ENCODE data around the gene PDXK. TPM values are rescaled to one million over a fixed set of nuclear protein-coding genes. Genes with fewer than 3 reads are reported as not detected.

Gene PDXK
- total and polyA plus RNA-seq, 9 of the 15 experiments (the other 6 are each of a cell fraction or from before 2014, with no cell fraction given), result 5.6 to 162 (median 76.5) TPM

- no peak for TF ChIP-seq SMAD1 (IDR thresholded peaks at IDR 0.05; ENCODE audit: low read depth, low read length, partially characterized antibody)
- TF ChIP-seq DPF2 (IDR thresholded peaks at IDR 0.05), result 0 out of 2 replicates have a peak, but pooled peaks have one; percentile 10
- TF ChIP-seq CREB1 (IDR thresholded peaks at IDR 0.05), result no peak
- TF ChIP-seq CREB1 (CRISPR knock-in tag; IDR thresholded peaks at IDR 0.05), result peak; percentile 44; the same call in 1 of the 2 replicates
- TF ChIP-seq ZFX (CRISPR knock-in tag; IDR thresholded peaks at IDR 0.05), result peak; percentile 59
- peak; percentile 16; the same call in 1 of the 2 replicates for TF ChIP-seq KAT7 (CRISPR knock-in tag; IDR thresholded peaks at IDR 0.05; ENCODE audit: borderline replicate concordance)
- TF ChIP-seq E2F3 (CRISPR knock-in tag; IDR thresholded peaks at IDR 0.05), result peak; percentile 56; the same call in 1 of the 2 replicates
- no peak for TF ChIP-seq SREBF2 (CRISPR knock-in tag; IDR thresholded peaks at IDR 0.05)
- no peak for TF ChIP-seq SRSF7 (optimal IDR thresholded peaks at IDR 0.05; ENCODE audit: low read depth, low read length)
- no peak for TF ChIP-seq STAT5A (IDR thresholded peaks at IDR 0.05; ENCODE audit: borderline replicate concordance, low read length)
- TF ChIP-seq MTA2 (IDR thresholded peaks at IDR 0.05; ENCODE audit: low read depth), result no peak
- 0 out of 2 replicates have a peak, but pooled peaks have one; percentile 45 for TF ChIP-seq XRCC5 (IDR thresholded peaks at IDR 0.05; ENCODE audit: low read depth, low read length)
- peak; percentile 81; the same call in 1 of the 2 replicates for TF ChIP-seq L3MBTL2 (IDR thresholded peaks at IDR 0.05)
- no peak for TF ChIP-seq MECOM (CRISPR knock-in tag; IDR thresholded peaks at IDR 0.05)
- no peak for TF ChIP-seq ZBTB7A (IDR thresholded peaks at IDR 0.05; ENCODE audit: borderline replicate concordance, control insufficient read depth, low read depth, low read length)
- TF ChIP-seq BRD9 (IDR thresholded peaks at IDR 0.05; ENCODE audit: low read depth, partially characterized antibody), result no peak
- peak; percentile 49; the same call in 1 of the 2 replicates for TF ChIP-seq ZBTB33 (CRISPR knock-in tag; IDR thresholded peaks at IDR 0.05)
- no peak for TF ChIP-seq PHB2 (IDR thresholded peaks at IDR 0.05; ENCODE audit: low read depth)
- TF ChIP-seq, protein P1, sequence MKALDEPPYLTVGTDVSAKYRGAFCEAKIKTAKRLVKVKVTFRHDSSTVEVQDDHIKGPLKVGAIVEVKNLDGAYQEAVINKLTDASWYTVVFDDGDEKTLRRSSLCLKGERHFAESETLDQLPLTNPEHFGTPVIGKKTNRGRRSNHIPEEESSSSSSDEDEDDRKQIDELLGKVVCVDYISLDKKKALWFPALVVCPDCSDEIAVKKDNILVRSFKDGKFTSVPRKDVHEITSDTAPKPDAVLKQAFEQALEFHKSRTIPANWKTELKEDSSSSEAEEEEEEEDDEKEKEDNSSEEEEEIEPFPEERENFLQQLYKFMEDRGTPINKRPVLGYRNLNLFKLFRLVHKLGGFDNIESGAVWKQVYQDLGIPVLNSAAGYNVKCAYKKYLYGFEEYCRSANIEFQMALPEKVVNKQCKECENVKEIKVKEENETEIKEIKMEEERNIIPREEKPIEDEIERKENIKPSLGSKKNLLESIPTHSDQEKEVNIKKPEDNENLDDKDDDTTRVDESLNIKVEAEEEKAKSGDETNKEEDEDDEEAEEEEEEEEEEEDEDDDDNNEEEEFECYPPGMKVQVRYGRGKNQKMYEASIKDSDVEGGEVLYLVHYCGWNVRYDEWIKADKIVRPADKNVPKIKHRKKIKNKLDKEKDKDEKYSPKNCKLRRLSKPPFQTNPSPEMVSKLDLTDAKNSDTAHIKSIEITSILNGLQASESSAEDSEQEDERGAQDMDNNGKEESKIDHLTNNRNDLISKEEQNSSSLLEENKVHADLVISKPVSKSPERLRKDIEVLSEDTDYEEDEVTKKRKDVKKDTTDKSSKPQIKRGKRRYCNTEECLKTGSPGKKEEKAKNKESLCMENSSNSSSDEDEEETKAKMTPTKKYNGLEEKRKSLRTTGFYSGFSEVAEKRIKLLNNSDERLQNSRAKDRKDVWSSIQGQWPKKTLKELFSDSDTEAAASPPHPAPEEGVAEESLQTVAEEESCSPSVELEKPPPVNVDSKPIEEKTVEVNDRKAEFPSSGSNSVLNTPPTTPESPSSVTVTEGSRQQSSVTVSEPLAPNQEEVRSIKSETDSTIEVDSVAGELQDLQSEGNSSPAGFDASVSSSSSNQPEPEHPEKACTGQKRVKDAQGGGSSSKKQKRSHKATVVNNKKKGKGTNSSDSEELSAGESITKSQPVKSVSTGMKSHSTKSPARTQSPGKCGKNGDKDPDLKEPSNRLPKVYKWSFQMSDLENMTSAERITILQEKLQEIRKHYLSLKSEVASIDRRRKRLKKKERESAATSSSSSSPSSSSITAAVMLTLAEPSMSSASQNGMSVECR (CRISPR knock-in tag; IDR thresholded peaks at IDR 0.05), result 0 out of 2 replicates have a peak, but pooled peaks have one; percentile 23
- no peak for TF ChIP-seq ZNF785 (CRISPR knock-in tag; IDR thresholded peaks at IDR 0.05)
- TF ChIP-seq SAFB (IDR thresholded peaks at IDR 0.05; ENCODE audit: borderline replicate concordance, low read depth, low read length), result peak; percentile 91
Observed at GRCh38 chr21:43717967-43718871, 710 bp upstream of the PDXK start (continued).

Measured in K562 (cell line).